NCI-H1694 treated with DMSO at 0.1 percent for 48 hours (cell line): Measurements from ENCODE around the gene APOC3.
"Not testable (repeated sequence)": the region's sequence is repeated elsewhere in the genome, so short reads cannot be mapped to it uniquely, and the experiment has no call there.

Experiments
- DNase-seq: peaks from one replicate; lab custom pipeline; 2025; lab: John Stamatoyannopoulos, UW

Gene APOC3

DNA sequence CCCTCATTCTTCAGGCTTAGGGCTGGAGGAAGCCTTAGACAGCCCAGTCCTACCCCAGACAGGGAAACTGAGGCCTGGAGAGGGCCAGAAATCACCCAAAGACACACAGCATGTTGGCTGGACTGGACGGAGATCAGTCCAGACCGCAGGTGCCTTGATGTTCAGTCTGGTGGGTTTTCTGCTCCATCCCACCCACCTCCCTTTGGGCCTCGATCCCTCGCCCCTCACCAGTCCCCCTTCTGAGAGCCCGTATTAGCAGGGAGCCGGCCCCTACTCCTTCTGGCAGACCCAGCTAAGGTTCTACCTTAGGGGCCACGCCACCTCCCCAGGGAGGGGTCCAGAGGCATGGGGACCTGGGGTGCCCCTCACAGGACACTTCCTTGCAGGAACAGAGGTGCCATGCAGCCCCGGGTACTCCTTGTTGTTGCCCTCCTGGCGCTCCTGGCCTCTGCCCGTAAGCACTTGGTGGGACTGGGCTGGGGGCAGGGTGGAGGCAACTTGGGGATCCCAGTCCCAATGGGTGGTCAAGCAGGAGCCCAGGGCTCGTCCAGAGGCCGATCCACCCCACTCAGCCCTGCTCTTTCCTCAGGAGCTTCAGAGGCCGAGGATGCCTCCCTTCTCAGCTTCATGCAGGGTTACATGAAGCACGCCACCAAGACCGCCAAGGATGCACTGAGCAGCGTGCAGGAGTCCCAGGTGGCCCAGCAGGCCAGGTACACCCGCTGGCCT is 641 bp downstream of the APOC3 start:
- DNase-seq = no peak

DNA sequence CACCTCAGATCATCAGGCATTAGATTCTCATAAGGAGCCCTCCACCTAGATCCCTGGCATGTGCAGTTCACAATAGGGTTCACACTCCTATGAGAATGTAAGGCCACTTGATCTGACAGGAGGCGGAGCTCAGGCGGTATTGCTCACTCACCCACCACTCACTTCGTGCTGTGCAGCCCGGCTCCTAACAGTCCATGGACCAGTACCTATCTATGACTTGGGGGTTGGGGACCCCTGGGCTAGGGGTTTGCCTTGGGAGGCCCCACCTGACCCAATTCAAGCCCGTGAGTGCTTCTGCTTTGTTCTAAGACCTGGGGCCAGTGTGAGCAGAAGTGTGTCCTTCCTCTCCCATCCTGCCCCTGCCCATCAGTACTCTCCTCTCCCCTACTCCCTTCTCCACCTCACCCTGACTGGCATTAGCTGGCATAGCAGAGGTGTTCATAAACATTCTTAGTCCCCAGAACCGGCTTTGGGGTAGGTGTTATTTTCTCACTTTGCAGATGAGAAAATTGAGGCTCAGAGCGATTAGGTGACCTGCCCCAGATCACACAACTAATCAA is 2.2 kb downstream of the APOC3 start:
- DNase-seq = no peak

DNA sequence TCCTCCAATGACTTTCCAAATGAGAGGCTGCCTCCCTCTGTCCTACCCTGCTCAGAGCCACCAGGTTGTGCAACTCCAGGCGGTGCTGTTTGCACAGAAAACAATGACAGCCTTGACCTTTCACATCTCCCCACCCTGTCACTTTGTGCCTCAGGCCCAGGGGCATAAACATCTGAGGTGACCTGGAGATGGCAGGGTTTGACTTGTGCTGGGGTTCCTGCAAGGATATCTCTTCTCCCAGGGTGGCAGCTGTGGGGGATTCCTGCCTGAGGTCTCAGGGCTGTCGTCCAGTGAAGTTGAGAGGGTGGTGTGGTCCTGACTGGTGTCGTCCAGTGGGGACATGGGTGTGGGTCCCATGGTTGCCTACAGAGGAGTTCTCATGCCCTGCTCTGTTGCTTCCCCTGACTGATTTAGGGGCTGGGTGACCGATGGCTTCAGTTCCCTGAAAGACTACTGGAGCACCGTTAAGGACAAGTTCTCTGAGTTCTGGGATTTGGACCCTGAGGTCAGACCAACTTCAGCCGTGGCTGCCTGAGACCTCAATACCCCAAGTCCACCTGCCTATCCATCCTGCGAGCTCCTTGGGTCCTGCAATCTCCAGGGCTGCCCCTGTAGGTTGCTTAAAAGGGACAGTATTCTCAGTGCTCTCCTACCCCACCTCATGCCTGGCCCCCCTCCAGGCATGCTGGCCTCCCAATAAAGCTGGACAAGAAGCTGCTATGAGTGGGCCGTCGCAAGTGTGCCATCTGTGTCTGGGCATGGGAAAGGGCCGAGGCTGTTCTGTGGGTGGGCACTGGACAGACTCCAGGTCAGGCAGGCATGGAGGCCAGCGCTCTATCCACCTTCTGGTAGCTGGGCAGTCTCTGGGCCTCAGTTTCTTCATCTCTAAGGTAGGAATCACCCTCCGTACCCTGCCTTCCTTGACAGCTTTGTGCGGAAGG is 2.9 kb downstream of the APOC3 start:
- DNase-seq = no peak

DNA sequence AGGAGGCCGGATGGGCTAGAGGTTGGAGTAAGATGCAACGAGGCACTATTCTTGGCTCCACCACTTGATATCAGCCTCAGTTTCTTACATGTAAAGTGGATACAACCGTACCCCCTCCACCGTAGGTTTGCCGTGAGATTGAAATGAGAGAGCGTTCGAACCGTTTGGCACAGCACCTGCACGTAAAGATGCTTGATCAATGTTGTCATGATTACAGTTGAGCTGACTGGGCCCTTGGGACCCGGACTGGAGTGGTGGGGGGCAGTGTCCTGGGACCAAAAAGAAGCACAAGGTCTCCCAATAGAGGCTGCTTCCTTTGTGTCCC is 3.7 kb downstream of the APOC3 start:
- no peak for DNase-seq

DNA sequence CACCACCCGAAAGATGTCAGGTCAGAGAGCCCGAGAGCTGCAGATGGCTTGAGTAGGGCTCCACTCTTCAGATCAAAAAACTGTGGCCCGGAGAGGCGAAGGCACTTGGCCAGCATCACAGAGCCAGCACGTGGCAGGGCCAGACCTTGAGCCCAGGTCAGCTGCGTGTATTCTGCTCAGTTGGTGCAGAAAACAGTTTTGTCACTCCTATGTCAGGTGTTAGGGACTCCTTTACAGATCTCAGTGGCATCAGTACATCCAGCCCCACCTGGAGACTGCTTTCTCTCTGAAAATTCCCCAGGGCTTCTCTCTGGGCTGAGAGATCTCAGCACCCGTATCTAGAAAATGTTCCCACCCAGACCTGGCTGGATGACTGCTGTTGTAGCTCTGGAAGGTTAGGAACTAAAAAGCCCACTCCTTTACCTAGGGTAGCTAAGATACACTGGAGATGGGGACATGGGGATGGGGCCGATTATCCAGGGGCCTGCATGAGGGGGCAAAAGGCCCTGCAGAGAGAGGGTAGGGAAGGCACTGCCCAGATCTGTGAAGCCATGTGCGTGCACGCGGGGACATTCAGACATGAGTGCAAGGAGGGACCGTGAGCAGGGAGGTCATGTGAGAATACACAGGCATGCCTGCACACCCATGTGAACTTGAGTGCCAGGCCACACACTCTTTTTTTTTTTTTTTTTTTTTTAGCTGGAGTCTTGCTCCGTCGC is 4.3 kb downstream of the APOC3 start:
- DNase-seq = no peak

DNA sequence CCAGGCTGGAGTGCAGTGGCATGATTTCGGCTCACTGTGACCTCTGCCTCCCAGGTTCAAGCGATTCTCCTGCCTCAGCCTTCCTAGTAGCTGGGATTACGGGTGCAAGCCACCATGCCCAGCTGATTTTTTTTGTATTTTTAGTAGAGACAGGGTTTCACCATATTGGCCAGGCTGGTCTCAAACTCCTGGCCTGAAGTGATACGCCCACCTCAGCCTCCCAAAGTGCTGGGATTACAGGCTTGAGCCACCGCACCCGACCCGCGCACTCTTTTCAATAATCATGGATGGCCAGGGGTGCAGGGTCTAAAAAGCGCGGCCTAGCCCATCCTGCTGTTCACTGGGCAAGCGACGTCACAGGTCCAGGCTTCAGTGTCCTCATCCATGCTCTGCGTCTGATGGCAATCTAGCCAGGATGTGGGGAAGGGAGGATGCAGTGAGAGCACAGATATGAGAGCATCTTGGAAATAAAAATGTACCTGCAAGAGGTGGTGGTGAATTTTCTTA is 4.9 kb downstream of the APOC3 start:
- DNase-seq = not testable (repeated sequence)

DNA sequence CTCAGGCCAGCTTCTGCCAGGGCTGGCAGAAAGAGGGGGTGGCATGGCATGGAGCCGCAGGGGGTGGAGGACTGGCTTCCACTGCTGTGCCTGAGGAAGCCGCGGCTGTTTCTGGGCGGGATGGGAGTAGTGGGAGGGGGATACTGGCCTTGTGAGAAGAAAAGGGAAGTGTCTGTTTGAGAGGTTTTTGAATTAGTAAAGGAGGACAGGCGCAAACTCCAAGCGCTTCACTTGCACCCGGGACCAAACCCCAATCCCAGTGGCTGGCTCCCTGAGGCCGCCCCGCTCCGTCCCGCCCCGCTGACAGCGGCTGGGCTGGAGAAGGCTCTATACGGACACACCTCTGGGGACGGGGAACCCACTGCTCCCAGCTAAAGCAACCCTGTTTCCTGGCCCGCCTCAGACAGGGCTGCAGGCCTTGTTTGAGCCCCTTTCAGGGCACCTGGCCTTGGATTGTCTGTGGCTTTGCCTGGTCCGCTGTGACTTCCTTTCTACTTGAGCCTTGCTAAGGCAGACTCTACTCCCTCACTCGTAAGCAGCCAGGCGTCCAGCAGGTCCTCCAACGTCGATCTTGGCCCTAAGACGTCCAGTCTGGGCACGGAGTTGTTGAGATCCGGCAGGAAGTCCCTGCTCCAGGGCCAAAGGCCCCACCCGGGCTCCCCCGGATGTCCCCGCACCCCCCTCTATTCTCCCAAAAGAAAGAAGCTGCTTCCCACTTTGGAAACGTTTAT is 5.5 kb downstream of the APOC3 start:
- no peak for DNase-seq

DNA sequence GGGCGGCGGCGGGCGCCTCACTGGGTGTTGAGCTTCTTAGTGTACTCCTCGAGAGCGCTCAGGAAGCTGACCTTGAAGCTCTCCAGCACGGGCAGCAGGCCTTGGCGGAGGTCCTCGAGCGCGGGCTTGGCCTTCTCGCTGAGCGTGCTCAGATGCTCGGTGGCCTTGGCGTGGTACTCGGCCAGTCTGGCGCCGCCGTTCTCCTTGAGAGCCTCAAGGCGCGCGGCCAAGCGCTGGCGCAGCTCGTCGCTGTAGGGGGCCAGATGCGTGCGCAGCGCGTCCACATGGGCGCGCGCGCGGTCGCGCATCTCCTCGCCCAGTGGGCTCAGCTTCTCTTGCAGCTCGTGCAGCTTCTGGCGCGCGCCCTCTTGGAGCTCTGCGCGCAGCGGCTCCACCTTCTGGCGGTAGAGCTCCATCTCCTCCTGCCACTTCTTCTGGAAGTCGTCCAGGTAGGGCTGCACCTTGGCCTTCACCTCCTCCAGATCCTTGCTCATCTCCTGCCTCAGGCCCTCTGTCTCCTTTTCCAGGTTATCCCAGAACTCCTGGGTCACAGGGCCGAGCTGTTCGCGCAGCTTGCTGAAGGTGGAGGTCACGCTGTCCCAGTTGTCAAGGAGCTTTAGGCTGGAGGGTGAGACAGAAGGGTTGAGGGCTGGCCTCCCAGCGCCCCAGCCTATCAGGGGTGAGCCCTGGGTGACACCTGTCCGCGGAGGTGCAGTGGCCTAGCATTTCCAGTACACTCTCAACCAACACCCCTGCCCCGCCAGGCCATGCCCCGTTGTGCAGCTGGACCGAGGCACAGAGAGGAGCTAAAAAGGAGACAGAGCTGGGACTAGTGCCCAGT is 6.3 kb downstream of the APOC3 start:
- peak; percentile 41 for DNase-seq

DNA sequence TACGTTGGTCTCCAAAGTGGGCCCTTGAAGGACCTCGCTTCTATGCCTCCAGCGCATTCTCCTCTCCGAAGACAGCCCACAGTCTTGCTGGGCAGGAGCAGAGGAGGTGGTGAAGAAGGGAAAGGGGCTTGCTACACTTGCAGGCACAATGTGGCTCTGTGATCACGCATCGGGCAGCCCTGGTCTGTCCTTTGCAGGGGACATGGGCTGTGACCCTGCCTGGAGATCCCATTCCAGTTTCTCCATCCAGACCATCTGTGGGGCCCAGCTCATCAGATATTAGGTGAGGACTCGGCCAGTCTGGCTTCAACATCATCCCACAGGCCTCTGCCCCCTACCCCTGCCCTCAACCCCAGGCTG is 6.9 kb downstream of the APOC3 start:
- no peak for DNase-seq

DNA sequence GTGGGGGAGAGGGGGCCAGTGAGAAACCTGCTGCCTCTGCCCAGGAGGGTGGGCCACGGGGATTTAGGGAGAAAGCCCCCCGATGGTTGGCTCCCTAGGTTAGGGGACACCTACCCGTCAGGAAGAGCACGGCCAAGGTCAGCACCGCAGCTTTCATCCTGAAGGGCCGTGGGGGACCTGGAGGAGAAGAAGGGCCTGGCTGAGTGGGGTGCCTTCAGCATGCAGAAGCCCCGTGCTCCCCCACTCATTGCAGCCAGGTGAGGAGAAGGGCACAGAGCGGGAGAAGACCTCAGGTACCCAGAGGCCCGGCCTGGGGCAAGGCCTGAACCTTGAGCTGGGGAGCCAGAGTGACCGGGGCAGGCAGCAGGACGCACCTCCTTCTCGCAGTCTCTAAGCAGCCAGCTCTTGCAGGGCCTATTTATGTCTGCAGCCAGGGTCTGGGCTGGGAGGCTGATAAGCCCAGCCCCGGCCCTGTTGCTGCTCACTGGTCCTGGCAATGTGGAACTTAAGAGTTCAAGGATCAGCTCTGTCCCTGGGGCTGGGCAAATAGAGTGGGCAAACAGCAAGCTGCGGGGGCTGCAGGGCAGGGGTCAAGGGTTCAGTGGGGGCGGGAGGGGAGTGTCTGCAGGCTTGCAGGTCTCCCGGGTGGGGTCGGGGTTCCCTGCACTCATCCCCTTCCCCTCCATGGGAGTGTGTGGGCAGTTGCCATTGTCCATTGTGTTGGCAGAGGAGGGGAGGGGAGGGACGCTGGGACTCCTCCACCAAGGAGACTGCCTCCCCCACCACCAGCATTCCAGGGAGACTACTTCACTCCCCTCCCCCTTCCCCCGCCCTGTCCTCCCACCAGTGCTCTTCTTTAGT is 7.8 kb downstream of the APOC3 start, which contains the start of gene APOA1:
Gene APOA1, minus strand, starts transcription at position 392 of the 861 bp plus-strand sequence. Its CDS starts 235 bp downstream, at position 157.
- DNase-seq = no peak

DNA sequence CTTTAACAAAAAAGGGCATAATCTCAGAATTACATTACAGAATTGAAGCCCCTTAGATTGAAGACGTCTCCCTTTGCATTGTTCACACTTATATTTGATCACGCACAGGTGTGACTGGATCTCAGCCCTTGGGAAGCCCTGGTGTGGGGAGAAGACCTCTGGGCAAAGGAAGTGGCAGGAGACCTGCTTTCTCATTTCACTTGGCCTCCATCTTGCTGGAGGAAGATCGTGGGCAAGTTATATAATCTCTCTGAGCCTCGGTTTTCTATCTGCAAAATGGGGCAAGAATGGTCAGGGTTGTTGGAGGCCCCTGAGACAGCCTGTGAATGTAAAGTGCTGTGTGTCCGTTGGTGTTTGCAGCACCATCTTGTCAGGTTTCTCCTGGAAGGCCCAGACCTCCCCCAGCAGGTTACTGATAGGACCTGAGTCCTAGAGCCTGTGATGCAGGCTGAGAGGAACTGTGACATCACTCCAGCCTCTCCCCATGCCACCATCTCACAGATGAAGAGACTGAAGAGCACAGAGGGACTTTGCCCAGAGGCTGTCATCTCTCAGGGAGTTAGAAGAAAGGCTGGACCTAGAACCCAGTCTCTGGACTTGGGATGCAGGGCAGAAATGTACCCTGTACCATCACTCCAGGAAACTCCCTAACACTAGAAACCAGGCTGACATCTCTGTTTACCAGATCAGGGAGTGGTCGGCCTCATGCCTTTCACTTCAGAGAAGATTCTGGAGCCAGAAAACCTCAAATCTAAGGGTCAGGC is 8.8 kb downstream of the APOC3 start:
- no peak for DNase-seq

DNA sequence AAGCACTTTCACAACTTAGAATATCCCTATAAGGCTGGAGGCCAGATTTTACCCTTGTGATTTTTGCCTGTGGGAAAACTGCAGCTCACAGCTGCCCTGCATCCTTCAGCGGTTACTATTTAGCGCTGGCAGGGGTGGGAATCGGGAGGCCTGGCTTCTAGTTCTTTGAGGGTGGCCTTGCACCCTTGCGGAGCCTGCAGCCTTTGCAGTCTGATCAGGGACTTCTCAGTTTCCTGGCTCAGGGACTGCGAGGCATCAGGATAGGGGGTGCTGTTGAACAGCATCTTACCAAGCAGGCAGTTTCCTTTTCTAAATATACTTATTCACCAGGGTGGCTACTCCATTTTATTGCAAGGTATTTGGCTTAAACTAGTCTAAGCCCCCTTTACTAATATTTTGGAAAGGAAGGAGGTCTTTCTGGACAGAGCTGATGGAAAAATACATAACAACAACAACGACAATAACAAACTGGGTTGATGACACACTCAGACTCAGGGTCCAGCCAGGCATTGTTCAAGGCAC is 10.6 kb downstream of the APOC3 start:
- DNase-seq = no peak

DNA sequence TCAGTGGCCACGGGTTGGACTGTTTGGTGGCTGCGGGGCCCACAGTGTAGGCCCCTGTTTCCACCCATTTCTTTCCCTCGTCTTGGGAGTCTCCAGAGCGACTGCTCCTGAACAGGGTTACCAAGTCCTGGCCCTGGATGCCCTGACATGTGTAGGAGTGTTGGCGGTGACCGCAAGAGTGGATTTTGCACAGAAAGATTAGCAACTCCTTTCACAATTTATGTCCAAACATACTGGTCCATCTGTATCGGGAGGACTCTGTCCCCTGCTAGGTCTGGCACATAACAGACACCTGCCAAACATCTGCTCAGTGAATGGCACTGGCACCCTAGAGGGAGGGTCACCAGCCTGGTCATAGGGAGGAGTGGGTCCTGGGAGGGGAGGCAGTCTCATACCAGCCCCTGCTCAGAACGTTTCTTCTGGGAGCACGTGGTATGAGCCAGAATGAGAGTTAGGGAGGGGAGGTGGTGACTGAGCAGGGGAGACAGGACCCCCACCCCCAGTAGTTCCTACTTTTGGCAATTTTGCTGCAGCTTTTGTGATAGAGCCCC is 11.1 kb downstream of the APOC3 start:
- no peak for DNase-seq

DNA sequence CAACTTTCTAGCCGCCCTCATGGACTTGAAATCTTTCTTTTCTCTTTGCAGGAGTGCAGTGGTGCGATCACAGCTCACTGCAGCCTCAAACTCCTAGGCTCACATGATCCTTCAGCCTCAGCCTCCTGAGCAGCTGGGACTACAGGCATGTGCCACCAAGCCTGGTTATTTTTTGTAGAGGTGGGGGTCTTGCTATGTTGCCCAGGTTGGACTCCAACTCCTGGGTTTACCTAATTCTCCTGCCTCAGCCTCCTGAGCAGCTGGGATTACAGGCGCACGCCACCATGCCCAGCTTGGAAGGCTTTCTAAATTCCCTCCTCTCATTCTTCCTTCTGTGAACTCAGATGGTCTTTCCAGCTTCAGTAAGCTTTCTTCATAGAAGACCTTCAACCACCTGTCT is 12.4 kb downstream of the APOC3 start:
- DNase-seq = no peak

DNA sequence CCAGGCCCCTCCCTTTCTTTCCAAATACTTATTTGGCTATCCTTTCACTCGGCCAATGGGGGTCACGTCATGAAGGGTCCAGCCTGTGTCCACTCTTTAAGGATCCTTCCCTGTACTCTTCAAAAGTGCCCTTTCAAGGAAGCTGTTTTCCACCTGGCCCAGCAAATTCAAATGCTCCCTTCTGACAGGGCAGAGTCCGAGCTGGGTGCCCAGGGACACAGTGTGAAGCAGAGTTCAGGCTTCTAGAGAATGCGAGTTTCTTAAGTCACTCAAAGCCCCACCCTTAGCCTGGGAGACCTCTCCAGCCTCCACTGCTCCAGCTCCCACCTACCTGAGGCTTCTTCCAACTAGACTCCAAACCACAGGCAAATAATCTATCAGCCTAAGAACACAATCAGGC is 13.2 kb downstream of the APOC3 start:
- no peak for DNase-seq

DNA sequence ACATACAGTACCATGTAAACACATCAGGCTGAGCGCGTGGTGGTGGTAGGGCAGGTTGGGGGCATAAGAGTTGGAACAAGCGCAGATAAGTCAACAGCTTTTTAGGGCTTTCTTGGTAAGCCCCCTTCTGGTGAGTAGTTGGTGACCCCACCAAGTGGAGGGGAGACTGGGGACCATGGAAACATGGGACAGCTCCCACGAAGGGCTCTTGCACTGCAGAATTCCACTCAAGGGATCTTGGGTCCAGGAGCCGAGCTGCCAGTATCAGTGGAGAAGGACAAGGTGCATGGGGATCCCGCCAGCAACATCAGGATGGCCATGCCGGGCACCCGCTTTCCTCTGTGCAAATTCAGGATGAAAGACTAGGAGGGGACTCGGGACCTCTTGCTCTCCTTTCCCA is 14.0 kb downstream of the APOC3 start:
- DNase-seq = no peak

DNA sequence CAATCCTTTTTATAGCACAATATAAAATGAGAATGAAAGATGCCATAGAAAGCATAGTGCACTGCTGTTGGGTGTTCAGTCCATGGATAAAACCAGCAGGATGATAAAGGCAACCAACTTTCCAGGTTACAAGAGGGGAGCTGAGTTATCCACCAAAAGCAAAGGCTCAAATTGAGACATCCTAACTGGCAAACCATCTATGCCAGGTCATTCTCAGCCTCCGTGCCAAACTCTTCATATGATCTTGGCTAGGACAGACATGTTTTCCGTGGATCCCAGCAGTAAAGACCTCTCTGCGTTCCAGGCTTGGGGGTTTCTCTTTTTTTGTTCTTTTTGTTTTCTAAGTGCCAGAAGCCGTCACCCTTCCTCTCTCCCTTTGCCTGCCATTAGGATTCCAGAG is 15.0 kb downstream of the APOC3 start:
- DNase-seq = no peak

DNA sequence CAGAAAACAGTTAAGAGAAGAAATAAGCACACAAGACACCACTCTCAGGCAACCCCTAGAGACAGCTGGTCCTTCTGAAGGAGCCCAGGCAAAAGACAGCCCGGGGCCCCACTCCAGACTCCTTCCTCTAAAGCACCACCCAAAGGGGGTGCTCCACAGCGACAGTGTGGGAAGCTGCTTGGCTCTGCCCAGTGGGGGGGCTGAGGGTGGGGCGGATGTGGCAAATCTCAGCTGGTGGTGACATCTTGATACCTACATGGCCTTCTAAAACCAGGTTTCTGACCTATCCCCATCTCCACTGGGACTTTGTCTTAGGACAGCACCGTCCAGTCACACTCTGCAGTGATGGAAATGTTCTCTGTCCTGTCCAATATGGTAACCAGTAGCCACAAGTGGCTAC is 17.9 kb downstream of the APOC3 start:
- DNase-seq = no peak
